ENCODE data around the gene IQSEC3.

- TF ChIP-seq CTCF (conservative IDR thresholded peaks at IDR 0.05; ENCODE audit: low read length) (no peak), EZH2phosphoT487 (IDR thresholded peaks at IDR 0.05; ENCODE audit: borderline replicate concordance) (no peak)
These were observed 88.4 kb downstream of the IQSEC3 start for GRCh38 chr12:155006-155405.

Measured in Loucy (cell line).